BLaER1 treated with 17β-estradiol and CSF1 and Interleukin-3, amounts not matched to agents 10 nM and 100 nM (cell line): ENCODE data around the gene TUBGCP3.

Experiments
- H3K27ac ChIP-seq, 11 experiments: shearing (Covaris generic); formaldehyde crosslinking; 2 replicates each; pipeline ENCODE4 v1.8.1; 2022
- H3K27me3 ChIP-seq, 11 experiments: shearing (Covaris generic); formaldehyde crosslinking; 2 replicates each; pipeline ENCODE4 v1.8.1; 2022
- H3K36me3 ChIP-seq, 11 experiments: shearing (Covaris generic); formaldehyde crosslinking; 2 replicates each; pipeline ENCODE4 v1.8.1; 2022
- H3K4me1 ChIP-seq, 10 experiments: shearing (Covaris generic); formaldehyde crosslinking; 2 replicates each; pipeline ENCODE4 v1.8.1; 2022
- H3K4me2 ChIP-seq, 11 experiments: shearing (Covaris generic); formaldehyde crosslinking; 2 replicates each; pipeline ENCODE4 v1.8.1; 2022
- H3K4me3 ChIP-seq, 10 experiments: shearing (Covaris generic); formaldehyde crosslinking; 2 replicates each; pipeline ENCODE4 v1.8.1; 2022
- H3K9ac ChIP-seq, 11 experiments: shearing (Covaris generic); formaldehyde crosslinking; 2 replicates each; pipeline ENCODE4 v1.8.1; 2022
- H3K9me3 ChIP-seq, 11 experiments: shearing (Covaris generic); formaldehyde crosslinking; replicated peaks in 1 of 11; 2 replicates each; pipeline ENCODE4 v1.8.1; 2022
- H4K20me1 ChIP-seq, 11 experiments: shearing (Covaris generic); formaldehyde crosslinking; 2 replicates each; pipeline ENCODE4 v1.8.1; 2022
- Cebpa-rat ChIP-seq, 11 experiments: shearing (Covaris generic); IDR thresholded peaks; 2 replicates each; pipeline ENCODE4 v1.8.1; 2022

The TUBGCP3 gene

DNA sequence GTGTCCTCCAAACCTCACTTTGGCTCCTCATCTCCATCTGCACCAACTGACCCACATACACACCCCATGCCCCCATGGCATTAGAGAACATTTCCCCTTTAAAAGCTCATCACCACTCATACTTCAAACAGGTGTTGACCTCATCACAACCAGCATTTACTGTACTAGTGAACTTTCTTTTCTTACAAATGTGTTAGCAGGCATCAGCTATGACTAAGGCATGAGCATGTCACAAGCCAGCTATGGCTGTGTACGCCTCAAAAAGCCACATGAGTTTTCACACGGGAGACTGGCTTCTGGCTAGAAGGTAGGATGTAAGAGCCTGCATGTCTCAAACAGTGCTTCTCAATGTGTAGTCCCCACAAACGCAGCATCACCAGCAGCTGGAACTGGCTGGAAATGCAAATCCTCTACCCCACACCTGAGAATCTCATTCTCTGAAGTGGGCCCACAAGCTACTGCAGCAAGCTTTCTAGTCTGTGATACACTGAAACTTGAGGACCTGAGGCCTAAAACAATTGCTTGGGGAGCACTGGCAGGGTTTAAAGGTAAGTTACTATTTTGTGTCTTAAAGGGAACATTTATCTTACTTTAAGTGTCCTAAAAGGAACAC is 66.8 kb downstream of the TUBGCP3 start:
- Histone ChIP-seq H3K27ac (no peak overlapping the region), H3K4me3 (no peak overlapping the region), H3K36me3 (peaks cover 89 to 100% (median 98%) of the 10 kb centered on the region in 11 experiments), H3K4me2 (no peak overlapping the region), H4K20me1 (peaks cover 0 to 23% (median 7%) of the 10 kb centered on the region in 11 experiments; a peak in 9 of 22 replicates), H3K9ac (no peak overlapping the region), H3K4me1 (no peaks in the 10 kb centered on the region), H3K27me3 (no peaks in the 10 kb centered on the region), H3K9me3 (no peaks in the 10 kb centered on the region)
- TF ChIP-seq Cebpa-rat (IDR thresholded peaks at IDR 0.05): no peak

DNA sequence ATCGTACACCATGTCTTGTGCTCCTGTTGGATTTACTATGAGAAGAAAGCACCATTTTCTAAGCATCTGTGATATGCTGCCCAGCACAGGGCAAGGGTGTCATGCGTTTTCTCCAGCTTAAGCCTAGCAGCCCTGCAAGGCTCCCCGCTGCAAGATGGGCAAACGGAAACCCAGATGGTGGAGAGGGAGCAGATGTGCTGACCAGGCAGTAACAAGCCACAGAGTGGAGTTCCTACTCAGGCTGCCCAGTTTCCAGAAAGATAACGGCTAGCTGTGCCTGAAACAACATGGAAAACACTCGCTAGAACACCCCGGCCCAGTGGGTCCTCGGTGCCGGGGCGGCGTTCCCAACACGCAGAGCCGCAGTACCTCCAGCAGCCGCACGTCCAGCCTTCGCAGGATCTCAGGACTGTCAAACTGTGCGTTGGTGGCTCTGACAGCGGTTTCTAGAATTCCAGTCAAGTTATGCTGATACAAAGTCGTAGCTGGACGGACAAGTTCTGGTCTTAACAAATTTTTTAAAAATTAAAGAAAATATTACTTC is 68.4 kb downstream of the TUBGCP3 start:
- Histone ChIP-seq H3K36me3 (peaks cover 84 to 100% (median 96%) of the 10 kb centered on the region in 11 experiments), H3K27me3 (no peaks in the 10 kb centered on the region)
- no peak for TF ChIP-seq Cebpa-rat (IDR thresholded peaks at IDR 0.05)

GRCh38 chr13:112516218-112516617 is 71.7 kb downstream of the TUBGCP3 start:
- no peak for TF ChIP-seq Cebpa-rat (IDR thresholded peaks at IDR 0.05)
- H3K27ac ChIP-seq: no peak overlapping the region
- no peaks in the 10 kb centered on the region for H3K9me3 ChIP-seq
- no peak overlapping the region for H3K9ac ChIP-seq
- peaks cover 80 to 98% (median 90%) of the 10 kb centered on the region in 11 experiments for H3K36me3 ChIP-seq
- H3K4me2 ChIP-seq: no peak overlapping the region
- peaks cover 0 to 8% (median 4%) of the 10 kb centered on the region in 11 experiments; a peak in 6 of 22 replicates for H4K20me1 ChIP-seq
- no peaks in the 10 kb centered on the region for H3K4me1 ChIP-seq
- no peaks in the 10 kb centered on the region for H3K27me3 ChIP-seq
- no peak overlapping the region for H3K4me3 ChIP-seq

More for the DNA sequence above, 68.4 kb downstream of the TUBGCP3 start:
- H4K20me1 ChIP-seq: peaks cover 0 to 16% (median 9%) of the 10 kb centered on the region in 11 experiments; a peak in 9 of 22 replicates
- H3K4me3 ChIP-seq: no peak overlapping the region
- H3K4me1 ChIP-seq: no peaks in the 10 kb centered on the region
- no peak overlapping the region for H3K27ac ChIP-seq
- H3K9me3 ChIP-seq: no peaks in the 10 kb centered on the region
- no peak overlapping the region for H3K4me2 ChIP-seq
- H3K9ac ChIP-seq: no peak overlapping the region

- Histone ChIP-seq H4K20me1 (peaks cover 0 to 20% (median 5%) of the 10 kb centered on the region in 11 experiments; a peak in 8 of 22 replicates), H3K27ac (no peak overlapping the region), H3K4me2 (no peak overlapping the region), H3K4me3 (no peak overlapping the region), H3K9me3 (no peaks in the 10 kb centered on the region), H3K4me1 (no peaks in the 10 kb centered on the region), H3K9ac (no peak overlapping the region), H3K36me3 (peaks cover 78 to 98% (median 90%) of the 10 kb centered on the region in 11 experiments), H3K27me3 (no peaks in the 10 kb centered on the region)
- no peak for TF ChIP-seq Cebpa-rat (IDR thresholded peaks at IDR 0.05)
These were observed 74.2 kb downstream of the TUBGCP3 start for GRCh38 chr13:112513761-112514160.

GRCh38 chr13:112510987-112511685 is 76.8 kb downstream of the TUBGCP3 start:
- Histone ChIP-seq H3K9ac (no peak overlapping the region), H3K27me3 (no peaks in the 10 kb centered on the region), H3K4me2 (no peak overlapping the region), H3K36me3 (peaks cover 79 to 98% (median 91%) of the 10 kb centered on the region in 11 experiments), H3K4me1 (no peaks in the 10 kb centered on the region), H3K9me3 (no peaks in the 10 kb centered on the region), H3K4me3 (no peak overlapping the region), H4K20me1 (peaks cover 0 to 34% (median 5%) of the 10 kb centered on the region in 11 experiments; a peak in 9 of 22 replicates), H3K27ac (no peak overlapping the region)
- no peak for TF ChIP-seq Cebpa-rat (IDR thresholded peaks at IDR 0.05)

- peaks cover 0 to 30% (median 5%) of the 10 kb centered on the region in 11 experiments; a peak in 9 of 22 replicates for H4K20me1 ChIP-seq
- H3K27ac ChIP-seq: no peak overlapping the region
- no peak overlapping the region for H3K9ac ChIP-seq
- H3K4me2 ChIP-seq: no peak overlapping the region
- H3K4me1 ChIP-seq: no peaks in the 10 kb centered on the region
- H3K4me3 ChIP-seq: no peak overlapping the region
- peaks cover 81 to 98% (median 93%) of the 10 kb centered on the region in 11 experiments for H3K36me3 ChIP-seq
- TF ChIP-seq Cebpa-rat (IDR thresholded peaks at IDR 0.05): no peak
- H3K27me3 ChIP-seq: no peaks in the 10 kb centered on the region
- no peaks in the 10 kb centered on the region for H3K9me3 ChIP-seq
These were observed 77.8 kb downstream of the TUBGCP3 start for GRCh38 chr13:112510002-112510780.

DNA sequence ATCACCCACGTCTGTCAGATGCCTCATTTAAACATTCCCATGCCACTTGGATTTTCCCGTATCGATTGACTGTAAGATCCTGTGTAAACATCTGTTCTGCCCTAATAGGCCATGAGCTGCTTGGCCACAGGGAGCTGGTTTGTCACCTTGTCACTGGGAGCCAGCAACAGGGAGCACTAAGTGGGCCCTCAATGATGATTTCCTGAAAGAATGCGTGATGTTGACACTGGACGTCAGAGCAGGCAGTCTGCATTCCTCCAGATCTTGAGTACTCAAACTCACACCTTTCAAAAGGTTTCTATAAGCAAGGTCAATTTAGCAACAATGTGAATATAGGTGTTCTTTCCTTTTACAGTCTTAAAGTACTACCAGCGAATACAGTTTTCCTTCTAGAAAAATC is 78.8 kb downstream of the TUBGCP3 start:
- no peak overlapping the region for H3K4me3 ChIP-seq
- peaks cover 89 to 98% (median 95%) of the 10 kb centered on the region in 11 experiments for H3K36me3 ChIP-seq
- no peaks in the 10 kb centered on the region for H3K4me1 ChIP-seq
- no peak overlapping the region for H3K27ac ChIP-seq
- no peaks in the 10 kb centered on the region for H3K9me3 ChIP-seq
- H3K27me3 ChIP-seq: no peaks in the 10 kb centered on the region
- H3K9ac ChIP-seq: no peak overlapping the region
- H3K4me2 ChIP-seq: no peak overlapping the region
- TF ChIP-seq Cebpa-rat (IDR thresholded peaks at IDR 0.05): no peak
- H4K20me1 ChIP-seq: peaks cover 0 to 29% (median 4%) of the 10 kb centered on the region in 11 experiments; a peak in 8 of 22 replicates

- no peaks in the 10 kb centered on the region for H3K27me3 ChIP-seq
- no peak overlapping the region for H3K4me3 ChIP-seq
- H3K9me3 ChIP-seq: no peaks in the 10 kb centered on the region
- H3K36me3 ChIP-seq: peaks cover 93 to 100% (median 97%) of the 10 kb centered on the region in 11 experiments
- H4K20me1 ChIP-seq: peaks cover 0 to 25% (median 0%) of the 10 kb centered on the region in 11 experiments; a peak in 8 of 22 replicates
- H3K27ac ChIP-seq: no peak overlapping the region
- H3K4me2 ChIP-seq: no peak overlapping the region
- no peaks in the 10 kb centered on the region for H3K4me1 ChIP-seq
- no peak for TF ChIP-seq Cebpa-rat (IDR thresholded peaks at IDR 0.05)
- no peak overlapping the region for H3K9ac ChIP-seq
These were observed 81.9 kb downstream of the TUBGCP3 start for GRCh38 chr13:112506046-112506445.

- H3K27me3 ChIP-seq: no peaks in the 10 kb centered on the region
These were observed 91.8 kb downstream of the TUBGCP3 start for GRCh38 chr13:112496166-112496565.

More at GRCh38 chr13:112496166-112496565, 91.8 kb downstream of the TUBGCP3 start:
- Histone ChIP-seq H3K4me3 (no peak overlapping the region), H4K20me1 (peaks cover 0 to 6% (median 0%) of the 10 kb centered on the region in 11 experiments; a peak in 1 of 22 replicates), H3K4me2 (no peak overlapping the region), H3K9ac (no peak overlapping the region), H3K36me3 (peaks cover 68 to 96% (median 80%) of the 10 kb centered on the region in 11 experiments), H3K4me1 (peaks cover 0 to 6% (median 0%) of the 10 kb centered on the region in 10 experiments; a peak in 5 of 20 replicates), H3K9me3 (no peaks in the 10 kb centered on the region), H3K27ac (no peak overlapping the region)
- no peak for TF ChIP-seq Cebpa-rat (IDR thresholded peaks at IDR 0.05)
